GM19025 (cell line): Measurements from ENCODE around the gene RGMB.

ENCODE experiments used
- ATAC-seq: cut with Tn5 transposase; IDR thresholded peaks from one replicate; pipeline ENCODE4 v1.9.1; 2021; ENCODE audit warnings: mild to moderate bottlenecking, low read depth, moderate library complexity; ENCODE audit not compliant: unreplicated experiment

Gene RGMB

GRCh38 chr5:98816582-98817222 is 43.2 kb downstream of the RGMB start:
- ATAC-seq: no peak

GRCh38 chr5:98825582-98826375 is 52.3 kb downstream of the RGMB start:
- no peak for ATAC-seq

GRCh38 chr5:98827161-98827560 is 53.7 kb downstream of the RGMB start:
- ATAC-seq: no peak

- ATAC-seq: no peak
Measured at GRCh38 chr5:98827588-98828284, 54.3 kb downstream of the RGMB start.

GRCh38 chr5:98836175-98836574 is 62.7 kb downstream of the RGMB start:
- ATAC-seq: no peak

GRCh38 chr5:98839469-98840383 is 66.3 kb downstream of the RGMB start:
- no peak for ATAC-seq

GRCh38 chr5:98840946-98841345 is 67.5 kb downstream of the RGMB start:
- no peak for ATAC-seq

GRCh38 chr5:98843481-98843880 is 70.0 kb downstream of the RGMB start:
- no peak for ATAC-seq

GRCh38 chr5:98844865-98845264 is 71.4 kb downstream of the RGMB start:
- no peak for ATAC-seq

- ATAC-seq: no peak
Measured at GRCh38 chr5:98845878-98846277, 72.4 kb downstream of the RGMB start.
